Astrocyte (in vitro differentiated cells and primary cell): ENCODE results near the gene MUC5AC. TPM values are rescaled to one million over a fixed set of nuclear protein-coding genes. Genes with fewer than 3 reads are reported as not detected.

Experiments
- DNase-seq: peaks from one replicate; pipeline ENCODE4 v3.0.0-alpha.2; 2010; ENCODE audit warnings: low read depth
- FAIRE-seq: peaks from 2 replicates; lab custom pipeline; 2011; peaks lifted over from hg19 to GRCh38; lab: Jason Lieb, UNC
- H2AFZ ChIP-seq: 2 replicates; pipeline ENCODE4 v1.6.0; 2012; ENCODE audit warnings: low read depth, low read length, inconsistent platforms
- H3K27ac ChIP-seq: 2 replicates; pipeline ENCODE4 v1.5.1; 2011; ENCODE audit warnings: low read depth, low read length, inconsistent platforms
- H3K27me3 ChIP-seq: 2 replicates; pipeline ENCODE4 v1.6.0; 2011; ENCODE audit warnings: low read length, inconsistent platforms; ENCODE audit not compliant: insufficient read depth
- H3K36me3 ChIP-seq: 2 replicates; pipeline ENCODE4 v1.5.1; 2011; ENCODE audit warnings: low read length, inconsistent platforms; ENCODE audit not compliant: insufficient read depth
- H3K4me1 ChIP-seq: 2 replicates; pipeline ENCODE4 v1.5.1; 2011; ENCODE audit warnings: low read length, inconsistent platforms; ENCODE audit not compliant: insufficient read depth
- H3K4me2 ChIP-seq: 2 replicates; pipeline ENCODE4 v1.6.0; 2012; ENCODE audit warnings: low read length, inconsistent platforms
- H3K4me3 ChIP-seq: 2 replicates; pipeline ENCODE4 v1.5.1; 2011; ENCODE audit warnings: low read depth, mild to moderate bottlenecking, low read length, inconsistent platforms; ENCODE audit not compliant: insufficient read depth
- H3K79me2 ChIP-seq: 2 replicates; pipeline ENCODE4 v1.6.0; 2012; ENCODE audit warnings: mild to moderate bottlenecking, low read length, inconsistent platforms; ENCODE audit not compliant: insufficient read depth
- H3K9ac ChIP-seq: 2 replicates; pipeline ENCODE4 v1.6.0; 2012; ENCODE audit warnings: mild to moderate bottlenecking, low read length, inconsistent platforms
- H3K9me3 ChIP-seq: 2 replicates; pipeline ENCODE4 v1.5.1; 2012; ENCODE audit warnings: low read depth, mild to moderate bottlenecking, low read length, inconsistent platforms; ENCODE audit not compliant: insufficient read depth
- H4K20me1 ChIP-seq: 2 replicates; pipeline ENCODE4 v1.6.0; 2012; ENCODE audit warnings: low read length, inconsistent platforms; ENCODE audit not compliant: insufficient read depth
- H3K27ac Mint-ChIP-seq: one replicate; pipeline ENCODE4 v1.8.0; 2021; ENCODE audit warnings: mild to moderate bottlenecking, mixed read lengths; ENCODE audit not compliant: unreplicated experiment
- H3K27me3 Mint-ChIP-seq: one replicate; pipeline ENCODE4 v1.8.0; 2021; ENCODE audit warnings: low read depth, mixed read lengths; ENCODE audit not compliant: unreplicated experiment
- H3K36me3 Mint-ChIP-seq: one replicate; pipeline ENCODE4 v1.8.0; 2021; ENCODE audit warnings: low read depth, mixed read lengths; ENCODE audit not compliant: unreplicated experiment
- H3K4me1 Mint-ChIP-seq: one replicate; pipeline ENCODE4 v1.8.0; 2021; ENCODE audit warnings: low read depth, mixed read lengths; ENCODE audit not compliant: unreplicated experiment
- H3K4me3 Mint-ChIP-seq: one replicate; pipeline ENCODE4 v1.8.0; 2021; ENCODE audit warnings: mild to moderate bottlenecking, moderate library complexity, mixed read lengths; ENCODE audit not compliant: unreplicated experiment
- H3K9me3 Mint-ChIP-seq: one replicate; pipeline ENCODE4 v1.8.0; 2021; ENCODE audit warnings: mild to moderate bottlenecking, mixed read lengths; ENCODE audit not compliant: unreplicated experiment
- CTCF ChIP-seq: IDR thresholded peaks from 2 replicates; pipeline ENCODE4 v1.5.1; 2011; ENCODE audit warnings: low read depth, mild to moderate bottlenecking, inconsistent platforms, low read length, moderate library complexity; ENCODE audit not compliant: insufficient read depth
- EZH2 ChIP-seq: IDR thresholded peaks from 2 replicates; pipeline ENCODE4 v1.6.1; 2012; ENCODE audit warnings: mild to moderate bottlenecking, low read length, inconsistent platforms; ENCODE audit not compliant: insufficient read depth
- total RNA-seq: library from RNA; stranded (reverse); gene quantifications from 2 replicates; pipeline ENCODE4 v1.2.1, GENCODE V29; 2021

MUC5AC gene
- total RNA-seq, 1 donor from 2014 or later = not detected

GRCh38 chr11:1156506-1157340 lies 1.0 kb upstream of the MUC5AC start:
- Mint-ChIP-seq H3K4me1 (no peaks in the 10 kb centered on the region), H3K4me3 (no peak overlapping the region), H3K27ac (no peak overlapping the region), H3K27me3 (peaks cover 7% of the 10 kb centered on the region), H3K36me3 (no peaks in the 10 kb centered on the region), H3K9me3 (no peaks in the 10 kb centered on the region)
- Histone ChIP-seq H3K4me3 (no peak overlapping the region), H3K79me2 (no peaks in the 10 kb centered on the region), H3K36me3 (no peaks in the 10 kb centered on the region), H3K9me3 (no peaks in the 10 kb centered on the region), H3K4me2 (no peak overlapping the region), H3K9ac (no peak overlapping the region), H4K20me1 (no peaks in the 10 kb centered on the region), H3K27me3 (no peaks in the 10 kb centered on the region), H2AFZ (no peak overlapping the region), H3K27ac (no peak overlapping the region), H3K4me1 (peaks cover 24% of the 10 kb centered on the region)
- no peak for DNase-seq
- no peak for FAIRE-seq
- TF ChIP-seq EZH2 (no peak), CTCF (no peak)

- H3K4me1 ChIP-seq = peaks cover 19% of the 10 kb centered on the region
- H3K9ac ChIP-seq = no peak overlapping the region
- Mint-ChIP-seq H3K36me3 (no peaks in the 10 kb centered on the region), H3K27ac (no peak overlapping the region), H3K4me3 (no peak overlapping the region), H3K4me1 (no peaks in the 10 kb centered on the region), H3K27me3 (peaks cover 10% of the 10 kb centered on the region), H3K9me3 (no peaks in the 10 kb centered on the region)
- H3K27ac ChIP-seq = no peak overlapping the region
- no peak overlapping the region for H3K4me2 ChIP-seq
- DNase-seq (no peak), FAIRE-seq (no peak)
- no peaks in the 10 kb centered on the region for H3K9me3 ChIP-seq
- no peak overlapping the region for H3K4me3 ChIP-seq
- no peak overlapping the region for H2AFZ ChIP-seq
- no peaks in the 10 kb centered on the region for H3K36me3 ChIP-seq
- no peaks in the 10 kb centered on the region for H4K20me1 ChIP-seq
- TF ChIP-seq EZH2 = no peak
- no peak for TF ChIP-seq CTCF
- no peaks in the 10 kb centered on the region for H3K79me2 ChIP-seq
- H3K27me3 ChIP-seq = no peaks in the 10 kb centered on the region
These were observed 460 bp upstream of the MUC5AC start for GRCh38 chr11:1157341-1157644.
